HCT116 (cell line): ENCODE results near the gene PHLDA1. TPM values are rescaled to one million over a fixed set of nuclear protein-coding genes. Genes with fewer than 3 reads are reported as not detected.

Experiments
- ATAC-seq: fragments of 200-7000 bp; cut with Tn5 transposase; 2 replicates; pipeline ENCODE4 v1.9.1; 2020; ENCODE audit warnings: mild to moderate bottlenecking, moderate library complexity
- BruUV-seq: library from RNA; stranded (reverse); fragments of 400-500 nt; replicated peaks from 2 replicates; lab custom pipeline; 2021; lab: Mats Ljungman, UMichigan
- CTCF ChIA-PET: fragments of 300-600 bp; sonication (Branson Sonifier 250); formaldehyde crosslinking; loops from one replicate; lab custom pipeline; 2021; ENCODE audit warnings: antibody characterized with exemption; lab: Charles Lee
- POLR2A ChIA-PET: fragments of 300-600, 350-600 bp; sonication (Branson Sonifier 250); formaldehyde crosslinking; loops from one replicate; lab custom pipeline; 2021; ENCODE audit warnings: antibody characterized with exemption; lab: Charles Lee
- RAD21 ChIA-PET, 2 experiments: fragments of 300-600 bp; sonication (Branson Sonifier 250); formaldehyde crosslinking; loops; one replicate each; lab custom pipeline; 2023; ENCODE audit warnings: low total read pairs in 2 of 2; ENCODE audit not compliant: uncharacterized antibody in 2 of 2, unreplicated experiment in 2 of 2, low non-redundant PET in 1 of 2; lab: Charles Lee
- DNase-seq: peaks from one replicate; pipeline ENCODE4 v3.0.0-alpha.2; 2010; ENCODE audit warnings: low read depth, low spot score
- H2AFZ ChIP-seq: fragments of 200-600 bp; shearing (Covaris generic), sonication (generic); 2 replicates; pipeline ENCODE4 v1.6.1; 2017; ENCODE audit warnings: low read depth, mixed run types, mixed read lengths, antibody characterized with exemption, low read length; ENCODE audit not compliant: poor library complexity, severe bottlenecking
- H3K27ac ChIP-seq: 2 replicates; pipeline ENCODE4 v1.5.1; 2012; ENCODE audit warnings: low read depth, low read length
- H3K27me3 ChIP-seq: fragments of 200-600 bp; sonication (generic); 2 replicates; pipeline ENCODE4 v1.6.1; 2016; ENCODE audit warnings: mixed run types, low read length, mixed read lengths; ENCODE audit not compliant: insufficient read depth
- H3K36me3 ChIP-seq, 2 experiments: fragments of 200-500 bp in 1 of 2; fragments of 200-600 bp in 1 of 2; sonication (Bioruptor generic) in 1 of 2; sonication (generic) in 1 of 2; 2 replicates each; pipeline versions ENCODE4 v1.5.1 to v1.6.1; 2014 to 2016; ENCODE audit warnings: low read length in 2 of 2, inconsistent platforms in 1 of 2, mixed read lengths in 1 of 2, mixed run types in 1 of 2; ENCODE audit not compliant: insufficient read depth in 2 of 2, control insufficient read depth in 1 of 2
- H3K4me1 ChIP-seq, 2 experiments: fragments of 200-600 bp in 1 of 2; sonication (generic) in 1 of 2; 2 replicates each; pipeline versions ENCODE4 v1.5.1 to v1.6.1; 2012 to 2017; ENCODE audit warnings: low read length in 2 of 2, inconsistent platforms in 1 of 2, mild to moderate bottlenecking in 1 of 2, mixed read lengths in 1 of 2, mixed run types in 1 of 2, moderate library complexity in 1 of 2; ENCODE audit not compliant: insufficient read depth in 2 of 2, control insufficient read depth in 1 of 2
- H3K4me2 ChIP-seq: fragments of 200-600 bp; sonication (generic); 2 replicates; pipeline ENCODE4 v1.6.1; 2017; ENCODE audit warnings: mixed run types, low read length, mixed read lengths
- H3K4me3 ChIP-seq, 2 experiments: fragments of 200-600 bp in 1 of 2; sonication (generic) in 1 of 2; replicated peaks in 1 of 2; 2 replicates each; pipeline ENCODE4 v1.5.1; 2011 to 2016; ENCODE audit warnings: low read length in 2 of 2, control low read depth in 1 of 2, low read depth in 1 of 2, mild to moderate bottlenecking in 1 of 2, mixed read lengths in 1 of 2, mixed run types in 1 of 2
- H3K79me2 ChIP-seq: fragments of 200-600 bp; sonication (generic); 2 replicates; pipeline ENCODE4 v1.6.1; 2017; ENCODE audit warnings: mild to moderate bottlenecking, mixed run types, low read length, moderate library complexity, mixed read lengths; ENCODE audit not compliant: insufficient read depth
- H3K9ac ChIP-seq: fragments of 200-600 bp; sonication (generic); 2 replicates; pipeline ENCODE4 v1.6.1; 2016; ENCODE audit warnings: low read length, mixed read lengths
- H3K9me2 ChIP-seq: fragments of 200-600 bp; sonication (generic), shearing (Covaris generic); 2 replicates; pipeline ENCODE4 v1.6.1; 2017; ENCODE audit warnings: mixed run types, mild to moderate bottlenecking, moderate library complexity; ENCODE audit not compliant: insufficient read depth
- H3K9me3 ChIP-seq, 2 experiments: fragments of 200-500 bp in 1 of 2; fragments of 200-600 bp in 1 of 2; sonication (Bioruptor generic) in 1 of 2; sonication (generic) in 1 of 2; 2 replicates each; pipeline ENCODE4 v1.6.1; 2014 to 2017; ENCODE audit warnings: low read length in 2 of 2, mixed read lengths in 2 of 2, inconsistent platforms in 1 of 2, low read depth in 1 of 2, mild to moderate bottlenecking in 1 of 2, mixed run types in 1 of 2, moderate library complexity in 1 of 2; ENCODE audit not compliant: control insufficient read depth in 1 of 2, insufficient read depth in 1 of 2
- H4K20me1 ChIP-seq: fragments of 200-600 bp; sonication (generic), shearing (Covaris generic); 2 replicates; pipeline ENCODE4 v1.6.1; 2017; ENCODE audit warnings: mixed run types, mild to moderate bottlenecking, moderate library complexity; ENCODE audit not compliant: insufficient read depth
- CEBPB ChIP-seq: IDR thresholded peaks from 2 replicates; pipeline ENCODE4 v1.6.1; 2012; ENCODE audit warnings: low read depth
- ELF1 ChIP-seq: IDR thresholded peaks from 2 replicates; pipeline ENCODE4 v1.6.1; 2012; ENCODE audit warnings: low read depth, borderline replicate concordance
- EZH2 ChIP-seq: fragments of 200-600 bp; sonication (generic); IDR thresholded peaks from 2 replicates; pipeline ENCODE4 v1.6.1; 2017; ENCODE audit warnings: antibody characterized with exemption, mixed run types
- EZH2phosphoT487 ChIP-seq: fragments of 200-600 bp; IDR thresholded peaks from 2 replicates; pipeline ENCODE4 v1.6.1; 2018; ENCODE audit warnings: antibody characterized with exemption, borderline replicate concordance
- FOSL1 ChIP-seq: IDR thresholded peaks from 2 replicates; pipeline ENCODE4 v1.6.1; 2012; ENCODE audit warnings: low read depth
- MAX ChIP-seq: IDR thresholded peaks from 2 replicates; pipeline ENCODE4 v1.6.1; 2012
- POLR2A ChIP-seq: IDR thresholded peaks from 2 replicates; pipeline ENCODE4 v1.7.0; 2011; ENCODE audit warnings: borderline replicate concordance; ENCODE audit not compliant: insufficient read depth, insufficient read length; ENCODE audit errors: extremely low read depth
- POLR2AphosphoS5 ChIP-seq: IDR thresholded peaks from 2 replicates; pipeline ENCODE4 v1.6.1; 2011; ENCODE audit warnings: mild to moderate bottlenecking, low read depth, low read length, moderate library complexity
- SRF ChIP-seq: IDR thresholded peaks from 2 replicates; pipeline ENCODE4 v1.6.1; 2012; ENCODE audit warnings: low read depth
- TCF7L2 ChIP-seq: IDR thresholded peaks from 2 replicates; pipeline ENCODE4 v1.7.0; 2011; ENCODE audit warnings: borderline replicate concordance, inconsistent platforms; ENCODE audit not compliant: insufficient read depth, insufficient read length; ENCODE audit errors: extremely low read depth
- ZBTB33 ChIP-seq: IDR thresholded peaks from 2 replicates; pipeline ENCODE4 v1.6.1; 2011; ENCODE audit warnings: mild to moderate bottlenecking, low read length, moderate library complexity; ENCODE audit not compliant: insufficient replicate concordance; ENCODE audit errors: extremely low read depth
- ZFX ChIP-seq: fragments of 450-650 bp; IDR thresholded peaks from 2 replicates; pipeline ENCODE4 v1.6.1; 2017
- intact Hi-C: fragments of 100-400 bp; cut with micrococcal nuclease; formaldehyde crosslinking; loops from 2 replicates; pipeline ENCODE4 v1.10.0; 2022
- total RNA-seq: library from RNA; stranded (reverse); gene quantifications from one replicate; pipeline ENCODE4 v1.2.1, GENCODE V29; 2021; ENCODE audit not compliant: unreplicated experiment

PHLDA1 gene
- total RNA-seq, 1 experiment from 2014 or later = 231 TPM

- ChIA-PET CTCF (no interaction called here), RAD21 (no interaction called here), POLR2A (no interaction called here)
- H3K9me2 ChIP-seq = no peaks in the 10 kb centered on the region
- intact Hi-C loops = loop anchor here (5.0 kb wide), 1 partner anchor 477 kb away; the partner anchor contains the start of gene OSBPL8
- no peaks in the 10 kb centered on the region for H3K9me3 ChIP-seq
- H3K9ac ChIP-seq = no peak overlapping the region
- H3K27me3 ChIP-seq = no peaks in the 10 kb centered on the region
- H3K4me3 ChIP-seq = no peak overlapping the region
- H2AFZ ChIP-seq = no peak overlapping the region
- TF ChIP-seq CEBPB = no peak
- TF ChIP-seq EZH2 = no peak
- TF ChIP-seq POLR2AphosphoS5 = no peak
- TF ChIP-seq MAX = no peak
- TF ChIP-seq EZH2phosphoT487 = no peak
- no peak for TF ChIP-seq ZBTB33
- TF ChIP-seq FOSL1 = no peak
- no peak for TF ChIP-seq TCF7L2
- TF ChIP-seq POLR2A = no peak
- no peak for TF ChIP-seq ELF1
- TF ChIP-seq SRF = no peak
- TF ChIP-seq ZFX = no peak
- H3K27ac ChIP-seq = no peak overlapping the region
- H3K4me2 ChIP-seq = no peak overlapping the region
- no peak for ATAC-seq
- no peak for DNase-seq
- no TSS peak for BruUV-seq
- peaks cover 4 to 17% of the 10 kb centered on the region in 2 experiments; a peak in 2 of 4 replicates for H3K4me1 ChIP-seq
- peaks cover 91% of the 10 kb centered on the region for H3K79me2 ChIP-seq
- H4K20me1 ChIP-seq = peaks cover 29% of the 10 kb centered on the region; the same call in 1 of the 2 replicates
- peaks cover 0 to 13% of the 10 kb centered on the region in 2 experiments; a peak in 2 of 4 replicates for H3K36me3 ChIP-seq
These were observed 48.6 kb upstream of the PHLDA1 start for GRCh38 chr12:76080017-76080728.
